Tibial nerve (tissue), 4 donors: ENCODE data around the gene SPEF2. TPM values are rescaled to one million over a fixed set of nuclear protein-coding genes. Genes with fewer than 3 reads are reported as not detected.
A peak's percentile ranks its signal among the peaks of the same experiment; 100 is the strongest.

Experiments used
- DNase-seq, 2 donors: peaks; one replicate each; pipeline ENCODE4 v3.0.0-alpha.2; 2019; ENCODE audit warnings: low spot score in 2 of 2
- H3K27ac ChIP-seq, 4 donors: fragments of 200-600 bp; sonication (generic) in 3 of 4; one replicate each; pipeline ENCODE4 v1.5.1; 2017 to 2019; ENCODE audit warnings: mild to moderate bottlenecking in 1 of 4
- H3K27me3 ChIP-seq, 2 donors: fragments of 200-600 bp; sonication (generic) in 1 of 2; one replicate each; pipeline versions ENCODE4 v1.5.1 to v1.6.0; 2017 to 2019
- H3K36me3 ChIP-seq, 3 donors: fragments of 200-600 bp; sonication (generic); one replicate each; pipeline ENCODE4 v1.5.1; 2018 to 2019
- H3K4me1 ChIP-seq, 4 donors: fragments of 200-600 bp; sonication (generic) in 3 of 4; one replicate each; pipeline ENCODE4 v1.5.1; 2017 to 2019
- H3K4me3 ChIP-seq, 4 donors: fragments of 200-600 bp; sonication (generic) in 3 of 4; one replicate each; pipeline ENCODE4 v1.5.1; 2017 to 2019; ENCODE audit warnings: mild to moderate bottlenecking in 1 of 4, moderate library complexity in 1 of 4
- H3K9me3 ChIP-seq, 4 donors: fragments of 200-600 bp; sonication (generic) in 3 of 4; one replicate each; pipeline ENCODE4 v1.5.1; 2017 to 2019
- CTCF ChIP-seq, 5 experiments: fragments of 200-600 bp in 3 of 5; fragments of 450-650 bp in 2 of 5; sonication (generic) in 3 of 5; IDR thresholded peaks; one replicate each; pipeline ENCODE4 v1.5.1; 2016 to 2019; ENCODE audit warnings: antibody characterized with exemption in 5 of 5, mild to moderate bottlenecking in 3 of 5, moderate library complexity in 2 of 5
- EP300 ChIP-seq, 2 donors: sonication (generic); formaldehyde crosslinking; IDR thresholded peaks; one replicate each; pipeline ENCODE4 v1.6.1; 2017; ENCODE audit warnings: antibody characterized with exemption in 2 of 2, mild to moderate bottlenecking in 1 of 2
- POLR2A ChIP-seq, 2 donors: fragments of 450-650 bp; IDR thresholded peaks; one replicate each; pipeline ENCODE4 v1.6.1; 2017; ENCODE audit warnings: antibody characterized with exemption in 2 of 2, mild to moderate bottlenecking in 2 of 2, moderate library complexity in 2 of 2
- WGBS, 2 donors: methylation state at CpG; one replicate each; pipeline ENCODE4 v1.1.5; 2018; 5-methylcytosine and 5-hydroxymethylcytosine counted together
- total RNA-seq, 4 donors: library from RNA; depleted of rRNA; stranded (reverse); fragments of >200 nt; gene quantifications; one replicate each; pipeline ENCODE4 v1.1.0, GENCODE V29; 2016

The SPEF2 gene
- total RNA-seq, 4 donors from 2014 or later, result 5.1 to 33.5 (median 17.5) TPM

DNA sequence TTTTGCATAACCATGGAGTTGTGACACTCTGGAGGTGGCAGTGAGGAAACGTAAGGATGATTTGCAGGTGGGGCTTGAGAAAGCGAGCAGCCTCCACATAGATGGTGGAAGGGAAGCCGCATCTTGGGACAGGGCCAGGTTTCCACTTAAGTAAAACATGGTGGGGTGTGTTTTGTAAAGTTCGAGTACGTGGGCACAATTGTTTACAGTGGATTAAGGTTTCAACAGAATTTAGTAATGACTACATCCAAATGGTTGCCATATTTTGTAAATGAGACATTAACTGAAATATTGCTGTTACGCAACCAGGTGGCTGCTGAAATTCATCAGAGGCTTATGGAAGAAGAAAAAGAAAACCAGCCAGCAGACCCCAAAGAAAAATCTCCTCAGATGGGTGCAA lies 153.6 kb downstream of the SPEF2 start:
- Histone ChIP-seq H3K36me3 (no peaks in the 10 kb centered on the region), H3K27me3 (no peaks in the 10 kb centered on the region), H3K27ac (no peak overlapping the region), H3K4me3 (no peak overlapping the region), H3K9me3 (no peaks in the 10 kb centered on the region), H3K4me1 (no peaks in the 10 kb centered on the region)
- 82 to 89% methylated on average over 6 of the region's 6 CpGs for WGBS, 2 donors
- DNase-seq, result no peak
- no peak for TF ChIP-seq CTCF (IDR thresholded peaks at IDR 0.05)
- TF ChIP-seq POLR2A (IDR thresholded peaks at IDR 0.05), result no peak
- no peak for TF ChIP-seq EP300 (IDR thresholded peaks at IDR 0.05)

DNA sequence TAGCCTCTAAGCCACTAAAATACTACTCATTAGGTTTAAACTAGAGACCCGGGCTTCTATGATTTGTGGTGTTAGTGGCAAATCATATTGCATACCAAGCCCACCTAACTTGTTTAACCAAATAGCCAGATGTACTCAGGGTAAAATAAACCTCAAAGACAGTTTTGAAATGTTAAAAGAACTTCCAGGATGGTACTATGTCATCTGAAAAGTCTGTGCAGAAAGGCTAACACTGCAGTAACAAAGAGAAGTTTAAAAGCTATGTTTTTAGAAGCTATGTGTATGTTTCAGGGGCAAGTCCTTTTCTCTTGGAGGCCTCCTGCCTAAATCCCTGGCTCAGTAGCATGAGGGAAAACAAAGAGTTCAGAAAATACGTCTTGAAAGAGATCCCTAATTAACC lies 154.2 kb downstream of the SPEF2 start:
- no peak overlapping the region for H3K27ac ChIP-seq
- TF ChIP-seq EP300 (IDR thresholded peaks at IDR 0.05), result no peak
- no peak for TF ChIP-seq CTCF (IDR thresholded peaks at IDR 0.05)
- TF ChIP-seq POLR2A (IDR thresholded peaks at IDR 0.05), result no peak
- DNase-seq, result no peak
- H3K27me3 ChIP-seq, result no peaks in the 10 kb centered on the region
- H3K9me3 ChIP-seq, result no peaks in the 10 kb centered on the region
- no peak overlapping the region for H3K4me3 ChIP-seq
- no peaks in the 10 kb centered on the region for H3K4me1 ChIP-seq
- no peaks in the 10 kb centered on the region for H3K36me3 ChIP-seq
- WGBS, 2 donors, result 23 to 38% methylated on average over 2 of the region's 2 CpGs

- Histone ChIP-seq H3K27ac (no peak overlapping the region), H3K36me3 (no peaks in the 10 kb centered on the region), H3K4me3 (no peak overlapping the region), H3K4me1 (no peaks in the 10 kb centered on the region), H3K9me3 (no peaks in the 10 kb centered on the region), H3K27me3 (no peaks in the 10 kb centered on the region)
- no peak for DNase-seq
- 85 to 88% methylated on average over 6 of the region's 6 CpGs for WGBS, 2 donors
- TF ChIP-seq CTCF (IDR thresholded peaks at IDR 0.05) (no peak), POLR2A (IDR thresholded peaks at IDR 0.05) (no peak), EP300 (IDR thresholded peaks at IDR 0.05) (no peak)
Observed at GRCh38 chr5:35773967-35774366, 156.3 kb downstream of the SPEF2 start.

GRCh38 chr5:35776757-35777156 lies 159.1 kb downstream of the SPEF2 start:
- H3K27ac ChIP-seq, result no peak overlapping the region
- no peaks in the 10 kb centered on the region for H3K27me3 ChIP-seq
- H3K36me3 ChIP-seq, result no peaks in the 10 kb centered on the region
- peaks cover 0 to 6% (median 0%) of the 10 kb centered on the region in 4 donors for H3K4me1 ChIP-seq
- DNase-seq, result no peak
- no peaks in the 10 kb centered on the region for H3K9me3 ChIP-seq
- H3K4me3 ChIP-seq, result no peak overlapping the region
- TF ChIP-seq CTCF (IDR thresholded peaks at IDR 0.05), result no peak
- TF ChIP-seq POLR2A (IDR thresholded peaks at IDR 0.05), result no peak
- TF ChIP-seq EP300 (IDR thresholded peaks at IDR 0.05), result no peak

DNA sequence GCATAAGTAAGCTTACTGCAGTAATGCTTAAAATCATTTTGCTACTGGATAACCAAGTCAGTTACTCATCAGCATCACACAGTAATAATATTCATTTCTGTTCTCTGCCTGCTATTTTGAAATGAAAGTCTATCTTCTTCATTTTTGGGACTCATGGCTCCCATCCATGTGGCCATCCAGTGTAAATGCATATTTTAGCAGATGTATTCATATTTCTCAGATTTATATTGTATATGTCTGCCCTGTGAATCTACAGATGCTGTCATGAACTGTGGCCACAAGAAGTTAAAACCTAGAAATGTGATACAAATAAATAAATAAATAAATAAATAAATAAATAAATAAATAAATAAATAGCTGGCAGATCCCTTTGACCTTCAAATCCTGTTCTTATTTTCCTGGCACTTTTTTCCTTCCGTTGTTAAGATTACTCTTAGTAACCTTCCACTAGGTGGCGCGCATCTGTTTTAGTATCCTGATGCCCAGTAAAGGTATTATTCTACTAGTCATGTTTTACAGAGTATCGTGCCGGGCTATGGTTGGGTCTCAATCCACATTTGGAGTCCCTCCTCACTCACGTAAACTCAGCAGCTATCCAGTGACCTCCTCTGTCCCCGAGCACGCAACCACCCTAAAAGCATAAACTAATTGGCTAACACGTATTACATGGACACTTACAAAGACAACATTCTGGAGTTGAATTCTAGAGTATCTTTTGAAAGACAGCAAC lies 159.9 kb downstream of the SPEF2 start:
- TF ChIP-seq CTCF (IDR thresholded peaks at IDR 0.05) (peak; percentile 37 to 63 (median 49)), POLR2A (IDR thresholded peaks at IDR 0.05) (no peak)
- 40 to 41% methylated on average over 9 of the region's 9 CpGs for WGBS, 2 donors
- H3K4me1 ChIP-seq, result peaks cover 0 to 10% (median 0%) of the 10 kb centered on the region in 4 donors

More for the DNA sequence above, 159.9 kb downstream of the SPEF2 start:
- H3K4me3 ChIP-seq, result no peak overlapping the region
- no peaks in the 10 kb centered on the region for H3K9me3 ChIP-seq
- H3K27ac ChIP-seq, result no peak overlapping the region
- H3K27me3 ChIP-seq, result no peaks in the 10 kb centered on the region
- no peaks in the 10 kb centered on the region for H3K36me3 ChIP-seq
- peak; percentile 26 to 88 for DNase-seq
